MM.1S (cell line): ENCODE data around the gene SPAG16.

ENCODE experiments used
- EZH2 ChIP-seq: fragments of 300-600 bp; sonication (generic); optimal IDR thresholded peaks from 2 replicates; pipeline ENCODE3; 2017; ENCODE audit warnings: low read depth, mild to moderate bottlenecking, antibody characterized with exemption, low read length, mixed read lengths
- TF ChIP-seq, protein P1 (sequence below): fragments of 300-600 bp; sonication (generic); IDR thresholded peaks from 2 replicates; pipeline ENCODE4 v1.5.1; 2016; ENCODE audit warnings: antibody characterized with exemption, low read length, mixed read lengths

DNA sequence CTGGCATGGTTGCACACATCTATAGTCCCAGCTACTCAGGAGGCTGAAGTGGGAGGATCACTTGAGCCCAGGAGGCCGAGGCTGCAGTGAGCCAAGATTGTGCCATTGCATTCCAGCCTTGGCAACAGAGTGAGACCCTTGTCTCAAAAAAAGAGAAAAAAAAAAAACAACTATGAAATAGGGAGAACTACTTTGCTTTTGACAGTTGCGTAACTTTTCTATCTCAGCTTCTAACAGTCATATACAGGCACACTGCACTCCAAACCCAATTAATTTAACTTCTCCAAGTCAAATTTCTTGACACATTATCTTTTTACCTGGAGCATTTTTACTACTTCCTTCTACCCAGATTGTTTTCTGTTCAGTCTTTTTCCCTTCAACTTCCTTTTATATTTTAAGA is 1102.5 kb downstream of the SPAG16 start:
- TF ChIP-seq, protein P1, sequence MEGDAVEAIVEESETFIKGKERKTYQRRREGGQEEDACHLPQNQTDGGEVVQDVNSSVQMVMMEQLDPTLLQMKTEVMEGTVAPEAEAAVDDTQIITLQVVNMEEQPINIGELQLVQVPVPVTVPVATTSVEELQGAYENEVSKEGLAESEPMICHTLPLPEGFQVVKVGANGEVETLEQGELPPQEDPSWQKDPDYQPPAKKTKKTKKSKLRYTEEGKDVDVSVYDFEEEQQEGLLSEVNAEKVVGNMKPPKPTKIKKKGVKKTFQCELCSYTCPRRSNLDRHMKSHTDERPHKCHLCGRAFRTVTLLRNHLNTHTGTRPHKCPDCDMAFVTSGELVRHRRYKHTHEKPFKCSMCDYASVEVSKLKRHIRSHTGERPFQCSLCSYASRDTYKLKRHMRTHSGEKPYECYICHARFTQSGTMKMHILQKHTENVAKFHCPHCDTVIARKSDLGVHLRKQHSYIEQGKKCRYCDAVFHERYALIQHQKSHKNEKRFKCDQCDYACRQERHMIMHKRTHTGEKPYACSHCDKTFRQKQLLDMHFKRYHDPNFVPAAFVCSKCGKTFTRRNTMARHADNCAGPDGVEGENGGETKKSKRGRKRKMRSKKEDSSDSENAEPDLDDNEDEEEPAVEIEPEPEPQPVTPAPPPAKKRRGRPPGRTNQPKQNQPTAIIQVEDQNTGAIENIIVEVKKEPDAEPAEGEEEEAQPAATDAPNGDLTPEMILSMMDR: no peak
- no peak for TF ChIP-seq EZH2
